Stimulated activated CD4-positive, alpha-beta T cell treated with anti-CD3 and anti-CD28 coated beads, Interleukin-4, amount 100 ng/mL, for 4 hours (primary cell): ENCODE measurements around the gene OR8B8.
"Not testable (repeated sequence)": the region's sequence is repeated elsewhere in the genome, so short reads cannot be mapped to it uniquely, and the experiment has no call there.

Source experiments
- DNase-seq, 2 experiments: peaks; one replicate each; pipeline ENCODE4 v3.0.0-alpha.2; 2020

OR8B8 gene

GRCh38 chr11:124445646-124446150 is at the start of gene OR8B8:
TSS of gene OR8B8 (minus strand) at chr11:124445696. CDS start at chr11:124441085, 4,611 bp downstream.
- DNase-seq, result no peak

GRCh38 chr11:124493016-124493655 is 47.6 kb upstream of the OR8B8 start:
- DNase-seq, result no peak

- DNase-seq, result no peak
Measured at GRCh38 chr11:124483422-124483821, 37.9 kb upstream of the OR8B8 start.

- DNase-seq, result no peak
Measured at GRCh38 chr11:124482362-124483147, 37.1 kb upstream of the OR8B8 start.

- no peak for DNase-seq
Measured at GRCh38 chr11:124481365-124482323, 36.1 kb upstream of the OR8B8 start.

- DNase-seq, result no peak
Measured at GRCh38 chr11:124479561-124479960, 34.1 kb upstream of the OR8B8 start.

GRCh38 chr11:124475265-124475664 is 29.8 kb upstream of the OR8B8 start:
- DNase-seq, result no peak

GRCh38 chr11:124474779-124475178 is 29.3 kb upstream of the OR8B8 start:
- no peak for DNase-seq

- no peak for DNase-seq
Measured at GRCh38 chr11:124474079-124474478, 28.6 kb upstream of the OR8B8 start.

GRCh38 chr11:124473476-124473875 is 28.0 kb upstream of the OR8B8 start:
- DNase-seq, result no peak

- no peak for DNase-seq
Measured at GRCh38 chr11:124470561-124471227, 25.2 kb upstream of the OR8B8 start.

- DNase-seq, result no peak
Measured at GRCh38 chr11:124467381-124467927, 22.0 kb upstream of the OR8B8 start.

- no peak for DNase-seq
Measured at GRCh38 chr11:124465368-124465767, 19.9 kb upstream of the OR8B8 start.

GRCh38 chr11:124463990-124464389 is 18.5 kb upstream of the OR8B8 start:
- no peak for DNase-seq

- no peak for DNase-seq
Measured at GRCh38 chr11:124463324-124463723, 17.8 kb upstream of the OR8B8 start.

- DNase-seq, result no peak
Measured at GRCh38 chr11:124460459-124460858, 15.0 kb upstream of the OR8B8 start.

- not testable (repeated sequence) for DNase-seq
Measured at GRCh38 chr11:124459379-124459778, 13.9 kb upstream of the OR8B8 start.

- DNase-seq, result no peak
Measured at GRCh38 chr11:124454552-124454951, 9.1 kb upstream of the OR8B8 start.

- DNase-seq, result no peak
Measured at GRCh38 chr11:124446916-124447315, 1.4 kb upstream of the OR8B8 start.

- DNase-seq, result no peak
Measured at GRCh38 chr11:124442847-124443246, 2.6 kb downstream of the OR8B8 start.

GRCh38 chr11:124442442-124442841 is 3.1 kb downstream of the OR8B8 start:
- DNase-seq, result no peak

- no peak for DNase-seq
Measured at GRCh38 chr11:124441519-124441918, 4.0 kb downstream of the OR8B8 start.
